Caco-2 (cell line): ENCODE results near the gene CACNA1C. TPM values are rescaled to one million over a fixed set of nuclear protein-coding genes. Genes with fewer than 3 reads are reported as not detected.

Experiments
- BruUV-seq: library from RNA; stranded (reverse); fragments of 400-500 nt; replicated peaks from 2 replicates; lab custom pipeline; 2021; lab: Mats Ljungman, UMichigan
- CTCF ChIA-PET: fragments of 300-600 bp; sonication (Branson Sonifier 250); formaldehyde crosslinking; loops from one replicate; lab custom pipeline; 2022; ENCODE audit warnings: antibody characterized with exemption; lab: Charles Lee
- POLR2A ChIA-PET: fragments of 300-600 bp; sonication (Branson Sonifier 250); formaldehyde crosslinking; loops from one replicate; lab custom pipeline; 2022; ENCODE audit warnings: antibody characterized with exemption; lab: Charles Lee
- DNase-seq, 2 experiments: peaks; one replicate each; pipeline versions ENCODE4 v3.0.0 to v3.0.0-alpha.2; 2020 to 2022
- H3K27me3 ChIP-seq: replicated peaks from 2 replicates; pipeline ENCODE4 v1.6.0; 2011; ENCODE audit warnings: low read length; ENCODE audit not compliant: control insufficient read depth, insufficient read depth
- H3K36me3 ChIP-seq: 2 replicates; pipeline ENCODE4 v1.5.1; 2011; ENCODE audit warnings: low read length; ENCODE audit not compliant: control insufficient read depth, insufficient read depth
- H3K4me1 ChIP-seq: fragments of 250-450 bp; sonication (Bioruptor Pico); 2 replicates; pipeline ENCODE4 v1.5.1; 2020; ENCODE audit warnings: mild to moderate bottlenecking
- H3K4me3 ChIP-seq: 2 replicates; pipeline ENCODE4 v1.5.1; 2011; ENCODE audit warnings: low read depth, mild to moderate bottlenecking, control low read depth, low read length
- H3K9me3 ChIP-seq: fragments of 250-450 bp; sonication (Bioruptor Pico); 2 replicates; pipeline ENCODE4 v1.5.1; 2020; ENCODE audit warnings: mild to moderate bottlenecking, moderate library complexity
- H3K27ac Mint-ChIP-seq: one replicate; pipeline ENCODE4 v1.8.0; 2022; ENCODE audit warnings: mixed read lengths; ENCODE audit not compliant: unreplicated experiment
- H3K27me3 Mint-ChIP-seq: one replicate; pipeline ENCODE4 v1.8.0; 2022; ENCODE audit warnings: mixed read lengths; ENCODE audit not compliant: insufficient read depth, unreplicated experiment
- H3K36me3 Mint-ChIP-seq: one replicate; pipeline ENCODE4 v1.8.0; 2022; ENCODE audit warnings: mild to moderate bottlenecking, mixed read lengths; ENCODE audit not compliant: insufficient read depth, unreplicated experiment
- H3K4me1 Mint-ChIP-seq: one replicate; pipeline ENCODE4 v1.8.0; 2022; ENCODE audit warnings: low read depth, mixed read lengths; ENCODE audit not compliant: unreplicated experiment
- H3K4me3 Mint-ChIP-seq: one replicate; pipeline ENCODE4 v1.8.0; 2022; ENCODE audit warnings: mild to moderate bottlenecking, moderate library complexity, mixed read lengths; ENCODE audit not compliant: unreplicated experiment
- H3K9me3 Mint-ChIP-seq: one replicate; pipeline ENCODE4 v1.8.0; 2022; ENCODE audit warnings: mixed read lengths; ENCODE audit not compliant: unreplicated experiment
- CTCF ChIP-seq, 2 experiments: fragments of 200-600 bp in 1 of 2; IDR thresholded peaks; 1 replicate in 1 of 2; 2 replicates in 1 of 2; pipeline versions ENCODE4 v1.5.1 to v1.8.0; 2011 to 2022; ENCODE audit warnings: antibody characterized with exemption in 1 of 2, control low read depth in 1 of 2, inconsistent platforms in 1 of 2, low read depth in 1 of 2, low read length in 1 of 2, mild to moderate bottlenecking in 1 of 2, moderate library complexity in 1 of 2; ENCODE audit not compliant: insufficient read depth in 1 of 2, severe bottlenecking in 1 of 2, unreplicated experiment in 1 of 2
- intact Hi-C: fragments of 100-400 bp; cut with micrococcal nuclease; formaldehyde crosslinking; loops from one replicate; pipeline ENCODE4 v1.10.0; 2022; ENCODE audit not compliant: unreplicated experiment
- total RNA-seq: library from RNA; stranded (reverse); gene quantifications from 2 replicates; pipeline ENCODE4 v1.2.3, GENCODE V29; 2022

CACNA1C gene
- total RNA-seq, 1 experiment from 2014 or later, result not detected

- no peaks in the 10 kb centered on the region for H3K36me3 Mint-ChIP-seq
- H3K4me1 Mint-ChIP-seq, result no peaks in the 10 kb centered on the region
- Histone ChIP-seq H3K4me1 (no peaks in the 10 kb centered on the region), H3K4me3 (no peak overlapping the region), H3K36me3 (no peaks in the 10 kb centered on the region), H3K27me3 (no peaks in the 10 kb centered on the region), H3K9me3 (no peaks in the 10 kb centered on the region)
- ChIA-PET POLR2A (no interaction called here), CTCF (no interaction called here)
- DNase-seq, result no peak
- H3K27ac Mint-ChIP-seq, result no peak overlapping the region
- H3K9me3 Mint-ChIP-seq, result no peaks in the 10 kb centered on the region
- intact Hi-C loops, result no loop called here
- peaks cover 22% of the 10 kb centered on the region for H3K27me3 Mint-ChIP-seq
- no peak overlapping the region for H3K4me3 Mint-ChIP-seq
- BruUV-seq, result no TSS peak
- no peak for TF ChIP-seq CTCF (IDR thresholded peaks at IDR 0.05; ENCODE audit: insufficient read depth in 1 of 2, low read depth in 1 of 2, low read length in 1 of 2, severe bottlenecking in 1 of 2, unreplicated experiment in 1 of 2)
Measured at GRCh38 chr12:2450553-2450952, 397.8 kb downstream of the CACNA1C start.

DNA sequence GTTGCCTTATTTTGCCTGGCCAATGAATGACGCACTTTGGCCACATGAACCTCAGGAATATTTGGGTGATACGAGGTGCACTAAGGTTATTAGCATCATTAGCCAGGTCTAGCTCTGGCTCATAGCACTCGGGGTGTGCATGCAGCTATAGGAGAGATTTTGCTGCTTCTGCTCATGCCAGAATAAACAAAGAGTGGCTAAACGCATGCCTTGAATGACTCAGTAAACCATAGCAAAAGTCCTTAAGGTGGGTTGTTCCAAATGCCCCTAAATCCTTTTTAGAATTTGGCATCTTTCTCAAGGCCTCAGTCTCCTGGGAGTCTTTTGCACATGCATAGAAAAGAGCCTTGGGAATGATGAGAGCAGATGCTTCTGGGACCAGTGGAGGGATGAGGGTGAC lies 398.2 kb downstream of the CACNA1C start:
- Mint-ChIP-seq H3K4me3 (no peak overlapping the region), H3K36me3 (no peaks in the 10 kb centered on the region), H3K4me1 (no peaks in the 10 kb centered on the region)

GRCh38 chr12:2451497-2451896 lies 398.7 kb downstream of the CACNA1C start:
- Histone ChIP-seq H3K4me3 (no peak overlapping the region), H3K9me3 (no peaks in the 10 kb centered on the region), H3K4me1 (no peaks in the 10 kb centered on the region), H3K36me3 (no peaks in the 10 kb centered on the region), H3K27me3 (no peaks in the 10 kb centered on the region)
- TF ChIP-seq CTCF (IDR thresholded peaks at IDR 0.05; ENCODE audit: insufficient read depth in 1 of 2, low read depth in 1 of 2, low read length in 1 of 2, severe bottlenecking in 1 of 2, unreplicated experiment in 1 of 2), result no peak
- CTCF ChIA-PET, result no interaction called here
- DNase-seq, result no peak
- H3K9me3 Mint-ChIP-seq, result no peaks in the 10 kb centered on the region
- intact Hi-C loops, result no loop called here
- peaks cover 18% of the 10 kb centered on the region for H3K27me3 Mint-ChIP-seq
- H3K4me1 Mint-ChIP-seq, result no peaks in the 10 kb centered on the region
- no peak overlapping the region for H3K4me3 Mint-ChIP-seq
- POLR2A ChIA-PET, result no interaction called here
- no TSS peak for BruUV-seq
- H3K36me3 Mint-ChIP-seq, result no peaks in the 10 kb centered on the region
- H3K27ac Mint-ChIP-seq, result no peak overlapping the region

More for the DNA sequence above, 398.2 kb downstream of the CACNA1C start:
- TF ChIP-seq CTCF (IDR thresholded peaks at IDR 0.05; ENCODE audit: insufficient read depth in 1 of 2, low read depth in 1 of 2, low read length in 1 of 2, severe bottlenecking in 1 of 2, unreplicated experiment in 1 of 2), result no peak
- H3K36me3 ChIP-seq, result no peaks in the 10 kb centered on the region
- H3K27me3 ChIP-seq, result no peaks in the 10 kb centered on the region
- no TSS peak for BruUV-seq
- H3K27ac Mint-ChIP-seq, result no peak overlapping the region
- no peak overlapping the region for H3K4me3 ChIP-seq
- CTCF ChIA-PET, result no interaction called here
- no peaks in the 10 kb centered on the region for H3K4me1 ChIP-seq
- intact Hi-C loops, result no loop called here
- H3K9me3 ChIP-seq, result no peaks in the 10 kb centered on the region
- DNase-seq, result no peak
- H3K27me3 Mint-ChIP-seq, result peaks cover 18% of the 10 kb centered on the region
- POLR2A ChIA-PET, result no interaction called here
- H3K9me3 Mint-ChIP-seq, result no peaks in the 10 kb centered on the region
